ENCODE data around the gene NCAM1. TPM values are rescaled to one million over a fixed set of nuclear protein-coding genes. Genes with fewer than 3 reads are reported as not detected.

The NCAM1 gene
- total RNA-seq, 4 donors from 2014 or later = 1.8 to 42.9 (median 10.5) TPM

DNA sequence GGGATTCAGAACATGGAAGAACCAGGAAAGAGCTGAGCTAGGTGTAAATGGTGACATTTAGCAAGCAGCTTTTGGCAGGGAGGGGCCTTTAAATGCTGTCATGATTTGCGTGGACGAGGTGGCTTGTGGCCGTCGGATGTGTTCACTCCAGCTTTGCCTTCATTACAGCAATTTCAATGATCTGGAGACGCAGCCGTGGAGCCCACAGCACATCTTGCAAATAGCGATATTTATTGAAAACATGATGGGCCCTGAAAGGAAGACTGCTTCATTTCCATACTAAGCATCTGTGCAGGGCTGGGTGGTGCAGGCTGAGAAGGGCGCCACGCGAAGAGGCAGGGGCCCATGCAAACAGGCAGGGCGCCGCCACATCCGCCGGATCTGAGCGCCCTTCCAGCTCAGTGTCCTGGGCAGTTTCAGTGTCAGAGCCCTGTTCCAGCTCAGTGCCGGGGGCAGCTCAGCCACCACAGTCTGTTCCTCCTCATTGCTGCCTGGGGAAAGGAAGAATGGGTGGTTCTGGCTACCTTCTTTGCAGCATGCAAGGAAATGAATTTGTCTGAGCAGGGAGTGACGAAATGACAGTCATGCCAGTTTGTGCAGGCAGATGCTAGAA, 242.0 kb downstream of the NCAM1 start:
- Histone ChIP-seq H3K9me3 (no peaks in the 10 kb centered on the region), H3K4me1 (no peaks in the 10 kb centered on the region), H3K27me3 (no peaks in the 10 kb centered on the region), H3K4me3 (no peak overlapping the region), H3K27ac (no peak overlapping the region), H3K36me3 (no peaks in the 10 kb centered on the region)
- TF ChIP-seq, protein P1, sequence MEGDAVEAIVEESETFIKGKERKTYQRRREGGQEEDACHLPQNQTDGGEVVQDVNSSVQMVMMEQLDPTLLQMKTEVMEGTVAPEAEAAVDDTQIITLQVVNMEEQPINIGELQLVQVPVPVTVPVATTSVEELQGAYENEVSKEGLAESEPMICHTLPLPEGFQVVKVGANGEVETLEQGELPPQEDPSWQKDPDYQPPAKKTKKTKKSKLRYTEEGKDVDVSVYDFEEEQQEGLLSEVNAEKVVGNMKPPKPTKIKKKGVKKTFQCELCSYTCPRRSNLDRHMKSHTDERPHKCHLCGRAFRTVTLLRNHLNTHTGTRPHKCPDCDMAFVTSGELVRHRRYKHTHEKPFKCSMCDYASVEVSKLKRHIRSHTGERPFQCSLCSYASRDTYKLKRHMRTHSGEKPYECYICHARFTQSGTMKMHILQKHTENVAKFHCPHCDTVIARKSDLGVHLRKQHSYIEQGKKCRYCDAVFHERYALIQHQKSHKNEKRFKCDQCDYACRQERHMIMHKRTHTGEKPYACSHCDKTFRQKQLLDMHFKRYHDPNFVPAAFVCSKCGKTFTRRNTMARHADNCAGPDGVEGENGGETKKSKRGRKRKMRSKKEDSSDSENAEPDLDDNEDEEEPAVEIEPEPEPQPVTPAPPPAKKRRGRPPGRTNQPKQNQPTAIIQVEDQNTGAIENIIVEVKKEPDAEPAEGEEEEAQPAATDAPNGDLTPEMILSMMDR (IDR thresholded peaks at IDR 0.05) = no peak
- TF ChIP-seq POLR2A (IDR thresholded peaks at IDR 0.05) = no peak
- no peak for DNase-seq

DNA sequence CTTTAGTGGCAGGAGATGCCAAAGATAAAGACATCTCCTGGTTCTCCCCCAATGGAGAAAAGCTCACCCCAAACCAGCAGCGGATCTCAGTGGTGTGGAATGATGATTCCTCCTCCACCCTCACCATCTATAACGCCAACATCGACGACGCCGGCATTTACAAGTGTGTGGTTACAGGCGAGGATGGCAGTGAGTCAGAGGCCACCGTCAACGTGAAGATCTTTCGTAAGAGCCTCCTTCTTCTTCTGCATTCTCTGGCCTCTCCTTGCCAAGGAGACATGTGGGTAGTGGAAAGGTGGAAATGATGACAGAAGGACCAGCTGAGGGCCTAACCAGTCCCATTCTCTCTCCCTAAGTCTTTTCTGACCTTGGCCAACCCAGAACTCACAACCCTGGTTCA, 243.1 kb downstream of the NCAM1 start:
- Histone ChIP-seq H3K27me3 (no peaks in the 10 kb centered on the region), H3K4me1 (no peaks in the 10 kb centered on the region), H3K4me3 (no peak overlapping the region), H3K9me3 (no peaks in the 10 kb centered on the region), H3K27ac (no peak overlapping the region), H3K36me3 (no peaks in the 10 kb centered on the region)
- no peak for DNase-seq
- TF ChIP-seq, protein P1 (IDR thresholded peaks at IDR 0.05) = no peak
- TF ChIP-seq POLR2A (IDR thresholded peaks at IDR 0.05) = no peak

DNA sequence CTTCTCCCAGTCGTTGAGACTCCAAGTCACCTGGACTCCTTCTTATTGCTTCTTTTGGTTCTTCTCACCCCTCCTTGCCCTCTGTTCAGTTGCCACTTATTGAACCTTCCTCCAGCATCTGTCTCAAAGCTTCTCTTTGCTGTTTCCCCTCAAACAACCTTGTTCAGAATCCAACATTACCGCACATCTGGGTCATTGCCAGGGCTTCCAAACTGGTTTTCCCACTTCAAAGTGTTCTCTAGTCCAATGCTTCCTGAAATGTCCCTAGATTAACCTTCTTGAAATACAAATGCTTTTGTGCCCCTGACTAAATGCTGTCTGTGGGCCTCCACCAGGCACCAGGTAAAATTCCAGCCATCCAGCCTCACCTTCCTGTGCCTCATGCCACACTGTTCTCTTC, 252.3 kb downstream of the NCAM1 start:
- H3K27me3 ChIP-seq = no peaks in the 10 kb centered on the region
- TF ChIP-seq, protein P1 (IDR thresholded peaks at IDR 0.05) = no peak
- TF ChIP-seq POLR2A (IDR thresholded peaks at IDR 0.05) = no peak
- no peak overlapping the region for H3K4me3 ChIP-seq
- no peaks in the 10 kb centered on the region for H3K9me3 ChIP-seq
- H3K36me3 ChIP-seq = no peaks in the 10 kb centered on the region
- no peak overlapping the region for H3K27ac ChIP-seq
- DNase-seq = no peak
- no peaks in the 10 kb centered on the region for H3K4me1 ChIP-seq

DNA sequence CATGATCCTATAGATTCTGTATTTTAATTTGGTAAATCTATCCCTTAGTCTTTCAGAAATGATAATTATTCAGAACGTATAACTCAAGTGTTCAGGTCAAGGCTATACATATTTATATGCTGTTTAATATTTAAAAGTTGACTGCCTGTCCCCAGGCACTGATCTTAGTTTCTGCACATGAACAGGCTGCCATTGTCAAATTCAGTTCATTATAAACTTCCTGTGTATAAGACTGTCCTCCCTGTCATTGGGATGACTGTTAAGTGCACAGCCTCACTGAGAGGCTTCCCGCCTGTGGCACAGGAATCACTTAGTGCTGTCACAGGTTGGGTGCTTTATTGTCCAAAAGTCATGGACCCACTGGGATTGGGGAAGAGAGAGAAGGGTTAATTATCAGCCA, 261.0 kb downstream of the NCAM1 start:
- H3K27ac ChIP-seq = no peak overlapping the region

DNA sequence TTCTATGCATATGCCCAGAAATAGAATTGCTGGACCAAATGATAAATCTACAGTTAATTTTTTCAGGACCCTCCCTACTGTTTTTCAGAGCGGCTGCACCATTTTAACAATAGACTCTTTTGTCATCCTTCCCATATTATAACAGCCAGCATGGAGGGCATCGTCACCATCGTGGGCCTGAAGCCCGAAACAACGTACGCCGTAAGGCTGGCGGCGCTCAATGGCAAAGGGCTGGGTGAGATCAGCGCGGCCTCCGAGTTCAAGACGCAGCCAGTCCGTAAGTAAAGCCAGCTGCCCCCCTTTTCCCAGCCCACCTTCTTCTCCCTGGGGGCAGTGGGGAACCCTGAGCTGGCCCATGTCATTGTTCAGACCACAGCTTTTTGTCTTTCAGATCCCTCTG, 273.7 kb downstream of the NCAM1 start:
- H3K27ac ChIP-seq = no peak overlapping the region
- H3K4me1 ChIP-seq = no peaks in the 10 kb centered on the region
- H3K4me3 ChIP-seq = no peak overlapping the region
- no peaks in the 10 kb centered on the region for H3K27me3 ChIP-seq
- TF ChIP-seq, protein P1 (IDR thresholded peaks at IDR 0.05) = no peak
- TF ChIP-seq POLR2A (IDR thresholded peaks at IDR 0.05) = no peak
- no peaks in the 10 kb centered on the region for H3K9me3 ChIP-seq
- no peaks in the 10 kb centered on the region for H3K36me3 ChIP-seq
- DNase-seq = no peak

More for the DNA sequence above, 261.0 kb downstream of the NCAM1 start:
- Histone ChIP-seq H3K4me1 (no peaks in the 10 kb centered on the region), H3K4me3 (no peak overlapping the region), H3K27me3 (no peaks in the 10 kb centered on the region), H3K36me3 (no peaks in the 10 kb centered on the region), H3K9me3 (no peaks in the 10 kb centered on the region)
- TF ChIP-seq POLR2A (IDR thresholded peaks at IDR 0.05) = no peak
- TF ChIP-seq, protein P1 (IDR thresholded peaks at IDR 0.05) = no peak
- DNase-seq = no peak

DNA sequence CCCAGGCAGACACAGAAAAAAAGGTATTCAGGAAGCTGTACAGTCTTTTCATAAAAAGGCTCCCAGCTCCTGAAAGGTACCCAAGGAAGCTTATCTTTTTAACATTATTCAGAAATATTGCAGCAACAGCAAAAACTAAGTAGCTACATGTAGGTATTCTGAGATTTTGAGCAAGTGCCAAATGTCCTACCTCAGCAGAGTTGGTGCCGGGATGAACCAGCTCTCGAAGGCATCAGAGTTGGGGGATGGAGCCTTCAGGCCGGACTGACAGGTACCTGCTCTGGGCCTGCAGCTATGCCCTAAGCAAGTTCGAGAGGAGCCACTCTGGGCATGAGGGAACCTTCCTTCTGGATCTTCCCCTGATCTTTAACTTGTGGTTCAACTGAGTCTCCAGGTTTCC, 276.0 kb downstream of the NCAM1 start:
- no peak for DNase-seq
- Histone ChIP-seq H3K4me1 (no peaks in the 10 kb centered on the region), H3K4me3 (no peak overlapping the region), H3K27me3 (no peaks in the 10 kb centered on the region), H3K27ac (no peak overlapping the region), H3K9me3 (no peaks in the 10 kb centered on the region), H3K36me3 (no peaks in the 10 kb centered on the region)
- no peak for TF ChIP-seq POLR2A (IDR thresholded peaks at IDR 0.05)
- TF ChIP-seq, protein P1 (IDR thresholded peaks at IDR 0.05) = no peak

All from Peyer's patch (tissue), 4 donors.